HepG2 (cell line): ENCODE measurements around the gene SLC25A22.

Experiments used
- EZH2 ChIP-seq: conservative IDR thresholded peaks from 2 replicates; pipeline ENCODE4 v1.6.1; 2012; ENCODE audit warnings: mild to moderate bottlenecking, low read depth, low read length, moderate library complexity
- FOXA1 ChIP-seq, 2 experiments: fragments of 450-650 bp in 1 of 2; sonication (generic) in 1 of 2; formaldehyde crosslinking in 1 of 2; IDR thresholded peaks; 2 replicates each; pipeline versions ENCODE4 v1.4.0 to v1.6.1; 2016 to 2020; ENCODE audit warnings: missing genetic modification reagents in 1 of 2
- HDAC2 ChIP-seq: sonication (generic); formaldehyde crosslinking; IDR thresholded peaks from 2 replicates; pipeline ENCODE4 v1.4.0; 2020; ENCODE audit warnings: missing genetic modification reagents
- JUND ChIP-seq: sonication (generic); formaldehyde crosslinking; IDR thresholded peaks from 2 replicates; pipeline ENCODE4 v1.8.0; 2022; ENCODE audit warnings: mild to moderate bottlenecking, missing genetic modification reagents
- POLR2AphosphoS5 ChIP-seq: IDR thresholded peaks from 2 replicates; pipeline ENCODE4 v1.6.1; 2012; ENCODE audit warnings: low read depth, low read length
- ZNF530 ChIP-seq: sonication (generic); formaldehyde crosslinking; IDR thresholded peaks from 2 replicates; pipeline ENCODE4 v1.5.0; 2020; ENCODE audit warnings: low read depth, mild to moderate bottlenecking, missing genetic modification reagents
- ZNF709 ChIP-seq: sonication (generic); formaldehyde crosslinking; IDR thresholded peaks from 2 replicates; pipeline ENCODE4 v1.5.0; 2020; ENCODE audit warnings: mild to moderate bottlenecking, missing genetic modification reagents
- TF ChIP-seq, protein P1 (sequence below): sonication (generic); formaldehyde crosslinking; IDR thresholded peaks from 2 replicates; pipeline ENCODE4 v1.5.0; 2020; ENCODE audit warnings: mild to moderate bottlenecking, missing genetic modification reagents, moderate library complexity
- TF ChIP-seq, protein P2 (sequence below): sonication (generic); formaldehyde crosslinking; IDR thresholded peaks from 2 replicates; pipeline ENCODE4 v1.8.1; 2023; ENCODE audit warnings: missing genetic modification reagents, inconsistent platforms, borderline replicate concordance

DNA sequence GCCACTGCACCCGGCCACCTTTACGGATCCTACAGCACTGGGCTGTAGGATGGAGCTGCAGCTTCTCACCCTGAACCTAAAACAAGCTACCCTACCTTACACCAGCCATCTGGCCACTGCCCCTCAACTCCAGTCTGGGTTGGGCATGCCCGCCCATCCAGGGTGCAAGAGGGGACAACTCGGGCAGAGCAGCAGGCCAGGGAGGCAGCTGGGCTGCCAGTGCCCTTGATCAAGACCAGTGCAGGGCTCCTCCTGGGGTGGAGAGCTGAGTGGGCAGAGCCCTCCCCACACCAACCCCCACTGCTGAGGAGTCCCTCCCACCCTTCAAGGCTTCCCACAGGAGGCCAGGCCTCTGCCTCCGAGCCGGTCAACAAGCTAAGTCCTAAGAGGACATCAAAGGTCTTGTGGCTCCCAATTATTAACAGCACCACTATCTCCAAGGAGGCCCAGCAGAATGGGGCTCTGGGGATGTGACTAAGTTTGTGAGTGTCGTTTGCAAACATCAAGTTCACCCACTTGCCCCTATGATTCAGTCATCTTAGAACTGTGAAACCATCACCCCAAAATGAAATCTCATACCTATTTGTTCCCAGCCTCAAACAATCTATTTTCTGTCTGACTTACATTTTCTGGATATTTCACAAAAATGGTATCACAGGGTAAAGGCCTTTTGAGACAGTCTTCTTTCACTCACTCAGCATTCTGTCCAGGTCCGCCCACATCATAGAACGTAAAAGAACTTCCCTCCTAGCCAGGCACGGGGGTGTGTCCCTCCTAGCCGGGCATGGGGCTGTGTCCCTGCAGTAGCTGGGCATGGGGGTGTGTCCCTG, 31.8 kb downstream of the SLC25A22 start:
- TF ChIP-seq FOXA1 (IDR thresholded peaks at IDR 0.05) (no peak), FOXA1 (CRISPR knock-in tag; IDR thresholded peaks at IDR 0.05) (no peak), JUND (CRISPR knock-in tag) (no peak), EZH2 (no peak), HDAC2 (no peak), ZNF530 (CRISPR knock-in tag) (no peak), ZNF709 (CRISPR knock-in tag) (no peak), POLR2AphosphoS5 (no peak)
- TF ChIP-seq, protein P1, sequence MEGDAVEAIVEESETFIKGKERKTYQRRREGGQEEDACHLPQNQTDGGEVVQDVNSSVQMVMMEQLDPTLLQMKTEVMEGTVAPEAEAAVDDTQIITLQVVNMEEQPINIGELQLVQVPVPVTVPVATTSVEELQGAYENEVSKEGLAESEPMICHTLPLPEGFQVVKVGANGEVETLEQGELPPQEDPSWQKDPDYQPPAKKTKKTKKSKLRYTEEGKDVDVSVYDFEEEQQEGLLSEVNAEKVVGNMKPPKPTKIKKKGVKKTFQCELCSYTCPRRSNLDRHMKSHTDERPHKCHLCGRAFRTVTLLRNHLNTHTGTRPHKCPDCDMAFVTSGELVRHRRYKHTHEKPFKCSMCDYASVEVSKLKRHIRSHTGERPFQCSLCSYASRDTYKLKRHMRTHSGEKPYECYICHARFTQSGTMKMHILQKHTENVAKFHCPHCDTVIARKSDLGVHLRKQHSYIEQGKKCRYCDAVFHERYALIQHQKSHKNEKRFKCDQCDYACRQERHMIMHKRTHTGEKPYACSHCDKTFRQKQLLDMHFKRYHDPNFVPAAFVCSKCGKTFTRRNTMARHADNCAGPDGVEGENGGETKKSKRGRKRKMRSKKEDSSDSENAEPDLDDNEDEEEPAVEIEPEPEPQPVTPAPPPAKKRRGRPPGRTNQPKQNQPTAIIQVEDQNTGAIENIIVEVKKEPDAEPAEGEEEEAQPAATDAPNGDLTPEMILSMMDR: no peak
- TF ChIP-seq, protein P2, sequence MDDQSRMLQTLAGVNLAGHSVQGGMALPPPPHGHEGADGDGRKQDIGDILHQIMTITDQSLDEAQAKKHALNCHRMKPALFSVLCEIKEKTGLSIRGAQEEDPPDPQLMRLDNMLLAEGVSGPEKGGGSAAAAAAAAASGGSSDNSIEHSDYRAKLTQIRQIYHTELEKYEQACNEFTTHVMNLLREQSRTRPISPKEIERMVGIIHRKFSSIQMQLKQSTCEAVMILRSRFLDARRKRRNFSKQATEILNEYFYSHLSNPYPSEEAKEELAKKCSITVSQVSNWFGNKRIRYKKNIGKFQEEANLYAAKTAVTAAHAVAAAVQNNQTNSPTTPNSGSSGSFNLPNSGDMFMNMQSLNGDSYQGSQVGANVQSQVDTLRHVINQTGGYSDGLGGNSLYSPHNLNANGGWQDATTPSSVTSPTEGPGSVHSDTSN: no peak
